NCI-H446 treated with DMSO at 0.1 percent for 48 hours (cell line): Measurements from ENCODE around the gene LONP1.

Experiments
- DNase-seq: peaks from one replicate; lab custom pipeline; 2025; lab: John Stamatoyannopoulos, UW

The LONP1 gene

DNA sequence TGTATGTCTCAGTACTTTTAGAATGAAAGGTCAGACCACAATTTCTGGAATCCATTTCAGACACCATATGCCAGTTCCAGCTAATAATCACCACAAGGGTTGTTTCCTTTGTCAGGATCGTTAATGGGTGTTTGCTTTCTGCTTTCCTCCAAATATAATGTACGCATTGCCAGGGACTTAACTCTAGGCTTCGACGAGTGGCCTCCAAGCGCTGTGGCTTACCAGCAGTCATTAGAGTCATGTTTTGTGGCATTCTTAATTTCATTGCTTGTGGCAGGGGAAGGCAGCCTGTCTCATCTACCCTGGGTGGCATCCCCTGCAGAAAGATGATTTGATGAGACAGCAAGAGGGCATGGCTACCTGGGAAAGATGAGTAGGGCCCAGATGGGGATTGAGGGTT is 74.5 kb downstream of the LONP1 start:
- no peak for DNase-seq

DNA sequence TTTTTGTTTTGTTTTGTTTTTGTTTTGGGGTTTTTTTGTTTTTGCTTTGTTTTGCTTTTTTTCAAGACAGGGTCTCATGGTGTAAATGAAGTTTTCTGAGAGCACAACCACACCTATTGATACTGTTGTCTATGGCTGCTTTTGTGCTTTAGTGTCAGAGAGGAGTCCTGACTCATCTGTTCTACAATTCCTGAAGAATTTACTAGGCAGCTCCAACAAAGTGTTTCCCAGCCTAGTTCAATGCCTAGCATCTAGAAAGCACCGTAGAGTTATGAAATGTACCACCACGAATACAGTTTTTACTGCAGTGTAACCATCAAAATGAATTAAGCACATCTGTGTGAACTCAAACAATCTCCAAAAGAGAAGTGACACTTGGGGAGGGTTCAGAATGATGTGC is 75.9 kb downstream of the LONP1 start:
- no peak for DNase-seq

DNA sequence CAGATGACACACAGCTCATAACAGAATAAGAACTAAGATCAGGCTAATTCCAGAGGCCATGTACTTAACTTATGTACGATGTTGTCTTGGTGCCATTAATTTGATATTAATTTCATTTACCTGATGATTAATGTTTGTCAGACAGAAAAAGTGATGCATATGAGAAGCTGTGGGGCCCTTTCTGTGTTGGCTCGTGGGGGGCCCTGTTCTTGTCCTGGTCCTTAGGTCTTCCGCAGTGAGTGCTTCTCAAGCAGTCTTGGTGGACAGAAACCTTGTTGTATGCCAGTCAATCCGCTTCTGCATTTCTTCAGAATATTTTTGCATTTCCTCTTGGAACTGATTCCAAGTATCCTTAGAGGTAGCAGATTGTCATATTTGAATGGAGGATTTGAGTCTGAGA is 76.9 kb downstream of the LONP1 start:
- DNase-seq: no peak

DNA sequence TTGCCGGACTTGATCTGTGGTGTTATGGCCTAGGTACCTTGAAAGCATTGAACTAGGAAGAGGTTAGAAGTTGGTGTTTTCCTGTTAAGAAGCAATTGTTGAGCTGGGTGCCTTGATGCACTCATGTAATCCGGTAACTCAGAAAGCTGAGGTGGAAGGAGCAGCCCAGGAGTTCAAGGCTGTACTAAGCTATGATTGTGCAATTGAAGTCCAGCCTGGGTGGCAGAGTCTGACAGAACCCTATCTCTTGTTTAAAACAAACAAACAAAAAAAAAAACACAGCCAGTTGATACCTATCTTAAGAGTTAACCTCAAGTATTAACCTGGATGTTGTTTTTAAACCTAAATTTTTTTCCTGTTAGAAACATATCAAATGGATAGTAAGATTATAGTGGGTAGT is 77.7 kb downstream of the LONP1 start:
- no peak for DNase-seq
